GM18505 (cell line): Measurements from ENCODE around the gene GRAP2.

ENCODE experiments used
- ATAC-seq: cut with Tn5 transposase; IDR thresholded peaks from one replicate; pipeline ENCODE4 v1.9.1; 2021; ENCODE audit not compliant: unreplicated experiment
- POLR2A ChIP-seq: IDR thresholded peaks from 4 replicates; pipeline ENCODE4 v1.6.1; 2011; ENCODE audit warnings: borderline replicate concordance; ENCODE audit not compliant: insufficient read depth, insufficient read length; ENCODE audit errors: extremely low read depth

The GRAP2 gene

GRCh38 chr22:39937906-39938305 is 37.0 kb downstream of the GRAP2 start:
- no peak for ATAC-seq
- no peak for TF ChIP-seq POLR2A

- ATAC-seq: no peak
- TF ChIP-seq POLR2A: no peak
These were observed 37.7 kb downstream of the GRAP2 start for GRCh38 chr22:39938509-39939111.

GRCh38 chr22:39939830-39940229 is 38.9 kb downstream of the GRAP2 start:
- TF ChIP-seq POLR2A: no peak
- ATAC-seq: no peak

- no peak for TF ChIP-seq POLR2A
These were observed 39.9 kb downstream of the GRAP2 start for GRCh38 chr22:39940757-39941305.

GRCh38 chr22:39941601-39942000 is 40.7 kb downstream of the GRAP2 start:
- no peak for TF ChIP-seq POLR2A
- ATAC-seq: no peak

More at GRCh38 chr22:39940757-39941305, 39.9 kb downstream of the GRAP2 start:
- no peak for ATAC-seq

- no peak for ATAC-seq
- TF ChIP-seq POLR2A: no peak
These were observed 41.8 kb downstream of the GRAP2 start for GRCh38 chr22:39942439-39943230.

GRCh38 chr22:39943337-39943736 is 42.5 kb downstream of the GRAP2 start:
- no peak for ATAC-seq
- no peak for TF ChIP-seq POLR2A

GRCh38 chr22:39943953-39944872 is 43.3 kb downstream of the GRAP2 start:
- TF ChIP-seq POLR2A: no peak
- ATAC-seq: no peak

- TF ChIP-seq POLR2A: no peak
- no peak for ATAC-seq
These were observed 45.2 kb downstream of the GRAP2 start for GRCh38 chr22:39946126-39946502.

- ATAC-seq: no peak
- no peak for TF ChIP-seq POLR2A
These were observed 45.8 kb downstream of the GRAP2 start for GRCh38 chr22:39946503-39947219.

GRCh38 chr22:39947220-39948216 is 46.6 kb downstream of the GRAP2 start:
- TF ChIP-seq POLR2A: no peak
- ATAC-seq: no peak
